Cardiac fibroblast (primary cell): ENCODE measurements around the gene PLXDC2.

Experiments
- DNase-seq, 2 donors: peaks; one replicate each; pipeline versions ENCODE4 v3.0.0 to v3.0.0-alpha.2; 2010; ENCODE audit warnings: low read depth in 2 of 2
- H3K4me3 ChIP-seq, 2 donors: replicated peaks in 1 of 2; 1 replicate in 1 of 2; 2 replicates in 1 of 2; pipeline ENCODE4 v1.5.1; 2011; ENCODE audit warnings: low read depth in 2 of 2, low read length in 2 of 2, mild to moderate bottlenecking in 2 of 2, moderate library complexity in 1 of 2
- TF ChIP-seq, protein P1 (sequence below): IDR thresholded peaks from one replicate; pipeline ENCODE4 v1.5.1; 2011; ENCODE audit warnings: low read depth, mild to moderate bottlenecking, low read length, inconsistent platforms

PLXDC2 gene

DNA sequence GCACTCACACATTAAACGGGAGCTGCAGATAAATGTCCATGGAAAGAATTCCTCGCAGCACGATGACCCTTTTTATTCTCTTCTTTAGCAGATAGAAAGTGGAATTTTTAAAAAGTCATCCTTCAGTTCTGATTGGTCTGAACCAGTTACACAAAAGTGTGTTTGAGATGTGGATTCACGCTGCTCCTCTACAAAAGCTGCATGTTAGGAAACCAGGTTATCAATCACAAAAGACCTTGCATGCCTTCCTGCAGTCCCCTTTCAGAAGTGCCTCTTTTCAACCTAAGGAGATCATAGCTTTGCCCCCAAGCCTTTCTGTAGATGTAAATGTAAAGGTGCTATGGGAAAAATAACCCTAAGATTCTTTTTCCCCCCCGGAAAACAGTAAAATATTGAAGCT is 299.7 kb downstream of the PLXDC2 start:
- TF ChIP-seq, protein P1, sequence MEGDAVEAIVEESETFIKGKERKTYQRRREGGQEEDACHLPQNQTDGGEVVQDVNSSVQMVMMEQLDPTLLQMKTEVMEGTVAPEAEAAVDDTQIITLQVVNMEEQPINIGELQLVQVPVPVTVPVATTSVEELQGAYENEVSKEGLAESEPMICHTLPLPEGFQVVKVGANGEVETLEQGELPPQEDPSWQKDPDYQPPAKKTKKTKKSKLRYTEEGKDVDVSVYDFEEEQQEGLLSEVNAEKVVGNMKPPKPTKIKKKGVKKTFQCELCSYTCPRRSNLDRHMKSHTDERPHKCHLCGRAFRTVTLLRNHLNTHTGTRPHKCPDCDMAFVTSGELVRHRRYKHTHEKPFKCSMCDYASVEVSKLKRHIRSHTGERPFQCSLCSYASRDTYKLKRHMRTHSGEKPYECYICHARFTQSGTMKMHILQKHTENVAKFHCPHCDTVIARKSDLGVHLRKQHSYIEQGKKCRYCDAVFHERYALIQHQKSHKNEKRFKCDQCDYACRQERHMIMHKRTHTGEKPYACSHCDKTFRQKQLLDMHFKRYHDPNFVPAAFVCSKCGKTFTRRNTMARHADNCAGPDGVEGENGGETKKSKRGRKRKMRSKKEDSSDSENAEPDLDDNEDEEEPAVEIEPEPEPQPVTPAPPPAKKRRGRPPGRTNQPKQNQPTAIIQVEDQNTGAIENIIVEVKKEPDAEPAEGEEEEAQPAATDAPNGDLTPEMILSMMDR, result no peak
- no peak for DNase-seq
- no peak overlapping the region for H3K4me3 ChIP-seq

DNA sequence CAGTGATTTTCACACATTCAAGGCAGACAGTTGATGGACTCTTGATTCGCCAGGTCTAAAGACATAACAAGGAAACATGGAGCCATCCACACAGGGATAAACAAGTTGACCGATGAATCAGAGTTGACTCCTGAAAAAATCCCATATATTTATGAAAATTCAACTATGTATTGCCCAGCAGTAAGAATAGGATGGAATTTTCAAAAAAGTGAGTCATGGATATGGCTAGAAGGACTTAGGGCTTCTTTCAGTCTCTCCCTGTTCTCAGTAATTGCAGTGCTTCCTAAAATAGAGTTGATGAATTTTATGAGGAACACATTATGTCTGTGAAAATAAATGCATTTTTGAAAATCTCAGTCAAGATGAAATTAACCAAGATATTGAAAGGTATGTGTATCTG is 301.2 kb downstream of the PLXDC2 start:
- DNase-seq, result no peak
- H3K4me3 ChIP-seq, result no peak overlapping the region
- TF ChIP-seq, protein P1, result no peak

- DNase-seq, result no peak
- H3K4me3 ChIP-seq, result no peak overlapping the region
- TF ChIP-seq, protein P1, result no peak
Measured at GRCh38 chr10:20118119-20118518, 301.9 kb downstream of the PLXDC2 start.

GRCh38 chr10:20128811-20129210 is 312.6 kb downstream of the PLXDC2 start:
- no peak overlapping the region for H3K4me3 ChIP-seq
- TF ChIP-seq, protein P1, result no peak
- DNase-seq, result no peak

DNA sequence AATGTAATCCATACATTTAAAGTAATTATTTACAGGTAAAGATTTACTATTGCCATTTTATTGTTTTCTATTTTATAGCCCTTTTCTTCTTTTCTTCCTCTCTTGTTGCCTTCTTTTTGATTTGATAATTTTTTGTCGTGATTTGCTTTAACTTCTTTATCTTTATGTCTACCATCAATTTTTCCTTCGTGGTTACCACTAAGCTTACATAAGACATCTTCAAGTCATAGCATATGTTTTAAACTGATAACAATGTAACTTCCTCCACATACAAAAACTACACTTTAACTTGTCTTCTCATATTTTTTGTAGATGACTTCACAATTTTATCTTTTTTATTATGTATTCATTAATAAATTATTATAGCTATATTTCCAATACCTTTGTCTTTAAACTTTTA is 316.6 kb downstream of the PLXDC2 start:
- H3K4me3 ChIP-seq, result no peak overlapping the region
- no peak for DNase-seq
- TF ChIP-seq, protein P1, result no peak

DNA sequence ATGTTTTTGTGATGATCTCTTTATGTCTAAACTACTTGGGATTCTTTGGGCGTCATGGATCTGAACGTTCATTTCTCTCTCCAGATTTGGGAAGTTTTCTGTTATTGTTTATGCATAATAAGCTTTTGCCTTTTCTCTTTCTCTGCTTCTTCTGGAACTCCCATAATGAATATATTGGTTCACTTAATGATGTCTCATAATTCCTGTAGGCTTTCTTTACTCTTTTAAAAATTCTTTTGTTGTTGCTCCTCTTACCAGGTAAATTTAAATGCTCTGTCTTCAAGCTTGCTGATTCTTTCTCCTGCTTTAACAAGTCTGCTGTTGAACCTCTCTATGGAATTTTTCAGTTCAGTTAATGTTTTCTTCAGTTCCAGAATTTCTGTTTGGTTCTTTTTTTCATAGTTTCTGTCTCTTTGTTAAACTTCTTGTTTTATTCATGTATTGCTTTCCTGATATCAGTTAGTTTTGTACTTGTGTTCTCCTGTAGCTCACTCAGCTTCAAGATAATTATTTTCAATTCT is 317.5 kb downstream of the PLXDC2 start:
- no peak for DNase-seq
- H3K4me3 ChIP-seq, result no peak overlapping the region
- TF ChIP-seq, protein P1, result no peak

GRCh38 chr10:20142311-20142710 is 326.1 kb downstream of the PLXDC2 start:
- H3K4me3 ChIP-seq, result no peak overlapping the region
- TF ChIP-seq, protein P1, result no peak
- no peak for DNase-seq
